ENCODE results near the gene PTPRT. TPM values are rescaled to one million over a fixed set of nuclear protein-coding genes. Genes with fewer than 3 reads are reported as not detected.

Gene PTPRT
- total RNA-seq, 2 experiments from 2014 or later: not detected

GRCh38 chr20:42961771-42962170 lies 227.9 kb downstream of the PTPRT start:
- Mint-ChIP-seq H3K9me3 (no peaks in the 10 kb centered on the region), H3K27ac (no peak overlapping the region), H3K36me3 (no peaks in the 10 kb centered on the region), H3K27me3 (peaks cover 7% of the 10 kb centered on the region), H3K4me3 (no peak overlapping the region), H3K4me1 (no peaks in the 10 kb centered on the region)
- no peak for DNase-seq

- Mint-ChIP-seq H3K4me3 (no peak overlapping the region), H3K9me3 (peaks cover 2% of the 10 kb centered on the region), H3K4me1 (no peaks in the 10 kb centered on the region), H3K27me3 (peaks cover 7% of the 10 kb centered on the region), H3K27ac (no peak overlapping the region), H3K36me3 (no peaks in the 10 kb centered on the region)
- no peak for DNase-seq
Observed at GRCh38 chr20:42959996-42960395, 229.7 kb downstream of the PTPRT start.

- Mint-ChIP-seq H3K27ac (no peak overlapping the region), H3K4me3 (no peak overlapping the region), H3K9me3 (peaks cover 2% of the 10 kb centered on the region), H3K36me3 (no peaks in the 10 kb centered on the region), H3K4me1 (no peaks in the 10 kb centered on the region), H3K27me3 (peaks cover 7% of the 10 kb centered on the region)
- DNase-seq: no peak
Observed at GRCh38 chr20:42958367-42959069, 231.2 kb downstream of the PTPRT start.

GRCh38 chr20:42957704-42958095 lies 232.0 kb downstream of the PTPRT start:
- Mint-ChIP-seq H3K9me3 (peaks cover 2% of the 10 kb centered on the region), H3K27me3 (peaks cover 7% of the 10 kb centered on the region), H3K4me3 (no peak overlapping the region), H3K27ac (no peak overlapping the region), H3K4me1 (no peaks in the 10 kb centered on the region), H3K36me3 (no peaks in the 10 kb centered on the region)
- no peak for DNase-seq

- Mint-ChIP-seq H3K4me1 (no peaks in the 10 kb centered on the region), H3K4me3 (no peak overlapping the region), H3K36me3 (no peaks in the 10 kb centered on the region), H3K27ac (no peak overlapping the region), H3K27me3 (peaks cover 7% of the 10 kb centered on the region), H3K9me3 (peaks cover 2% of the 10 kb centered on the region)
- DNase-seq: no peak
Observed at GRCh38 chr20:42957018-42957703, 232.5 kb downstream of the PTPRT start.

GRCh38 chr20:42955713-42956112 lies 234.0 kb downstream of the PTPRT start:
- Mint-ChIP-seq H3K9me3 (peaks cover 2% of the 10 kb centered on the region), H3K4me1 (no peaks in the 10 kb centered on the region), H3K4me3 (no peak overlapping the region), H3K27me3 (peaks cover 7% of the 10 kb centered on the region), H3K27ac (no peak overlapping the region), H3K36me3 (no peaks in the 10 kb centered on the region)
- DNase-seq: no peak

GRCh38 chr20:42954951-42955350 lies 234.8 kb downstream of the PTPRT start:
- no peaks in the 10 kb centered on the region for H3K36me3 Mint-ChIP-seq
- peaks cover 7% of the 10 kb centered on the region for H3K27me3 Mint-ChIP-seq
- no peaks in the 10 kb centered on the region for H3K4me1 Mint-ChIP-seq
- H3K9me3 Mint-ChIP-seq: peaks cover 2% of the 10 kb centered on the region
- H3K27ac Mint-ChIP-seq: no peak overlapping the region
- no peak for DNase-seq
- H3K4me3 Mint-ChIP-seq: no peak overlapping the region

GRCh38 chr20:42949950-42950349 lies 239.8 kb downstream of the PTPRT start:
- no peak overlapping the region for H3K4me3 Mint-ChIP-seq
- no peak overlapping the region for H3K27ac Mint-ChIP-seq
- peaks cover 2% of the 10 kb centered on the region for H3K9me3 Mint-ChIP-seq
- no peak for DNase-seq
- peaks cover 6% of the 10 kb centered on the region for H3K27me3 Mint-ChIP-seq
- no peaks in the 10 kb centered on the region for H3K4me1 Mint-ChIP-seq
- no peaks in the 10 kb centered on the region for H3K36me3 Mint-ChIP-seq

- Mint-ChIP-seq H3K36me3 (no peaks in the 10 kb centered on the region), H3K4me1 (no peaks in the 10 kb centered on the region), H3K27ac (no peak overlapping the region), H3K9me3 (peaks cover 2% of the 10 kb centered on the region), H3K27me3 (peaks cover 18% of the 10 kb centered on the region), H3K4me3 (no peak overlapping the region)
- DNase-seq: no peak
Observed at GRCh38 chr20:42945234-42945994, 244.3 kb downstream of the PTPRT start.

- H3K4me1 Mint-ChIP-seq: no peaks in the 10 kb centered on the region
- no peak overlapping the region for H3K27ac Mint-ChIP-seq
- H3K4me3 Mint-ChIP-seq: no peak overlapping the region
- H3K27me3 Mint-ChIP-seq: peaks cover 18% of the 10 kb centered on the region
- H3K9me3 Mint-ChIP-seq: no peaks in the 10 kb centered on the region
- DNase-seq: no peak
- H3K36me3 Mint-ChIP-seq: no peaks in the 10 kb centered on the region
Observed at GRCh38 chr20:42941629-42942028, 248.1 kb downstream of the PTPRT start.

GRCh38 chr20:42938441-42939205 lies 251.1 kb downstream of the PTPRT start:
- no peaks in the 10 kb centered on the region for H3K4me1 Mint-ChIP-seq
- no peaks in the 10 kb centered on the region for H3K36me3 Mint-ChIP-seq
- peaks cover 4% of the 10 kb centered on the region for H3K27me3 Mint-ChIP-seq
- H3K27ac Mint-ChIP-seq: no peak overlapping the region
- no peak for DNase-seq
- H3K9me3 Mint-ChIP-seq: no peaks in the 10 kb centered on the region
- no peak overlapping the region for H3K4me3 Mint-ChIP-seq

- H3K27me3 Mint-ChIP-seq: no peaks in the 10 kb centered on the region
- no peaks in the 10 kb centered on the region for H3K36me3 Mint-ChIP-seq
- H3K9me3 Mint-ChIP-seq: no peaks in the 10 kb centered on the region
Observed at GRCh38 chr20:42936482-42936881, 253.2 kb downstream of the PTPRT start.

GRCh38 chr20:42924215-42924614 lies 265.5 kb downstream of the PTPRT start:
- no peaks in the 10 kb centered on the region for H3K9me3 Mint-ChIP-seq
- H3K27me3 Mint-ChIP-seq: peaks cover 5% of the 10 kb centered on the region
- no peaks in the 10 kb centered on the region for H3K4me1 Mint-ChIP-seq
- H3K4me3 Mint-ChIP-seq: no peak overlapping the region
- no peak for DNase-seq
- no peaks in the 10 kb centered on the region for H3K36me3 Mint-ChIP-seq
- H3K27ac Mint-ChIP-seq: no peak overlapping the region

More at GRCh38 chr20:42936482-42936881, 253.2 kb downstream of the PTPRT start:
- no peak overlapping the region for H3K4me3 Mint-ChIP-seq
- H3K27ac Mint-ChIP-seq: no peak overlapping the region
- H3K4me1 Mint-ChIP-seq: no peaks in the 10 kb centered on the region
- DNase-seq: no peak

GRCh38 chr20:42923348-42923918 lies 266.3 kb downstream of the PTPRT start:
- H3K4me1 Mint-ChIP-seq: no peaks in the 10 kb centered on the region

More at GRCh38 chr20:42923348-42923918, 266.3 kb downstream of the PTPRT start:
- no peak overlapping the region for H3K4me3 Mint-ChIP-seq
- H3K27ac Mint-ChIP-seq: no peak overlapping the region
- peaks cover 5% of the 10 kb centered on the region for H3K27me3 Mint-ChIP-seq
- no peak for DNase-seq
- no peaks in the 10 kb centered on the region for H3K9me3 Mint-ChIP-seq
- H3K36me3 Mint-ChIP-seq: no peaks in the 10 kb centered on the region
